WTC11 (cell line): ENCODE measurements around the gene AKAP6. TPM values are rescaled to one million over a fixed set of nuclear protein-coding genes. Genes with fewer than 3 reads are reported as not detected.

ENCODE experiments used
- ATAC-seq: fragments of 200-7000 bp; cut with Tn5 transposase; 2 replicates; pipeline ENCODE4 v1.10.0; 2021; ENCODE audit warnings: mild to moderate bottlenecking, moderate library complexity
- CTCF ChIA-PET: fragments of 300-600 bp; sonication (Branson Sonifier 250); formaldehyde crosslinking; loops from one replicate; lab custom pipeline; 2021; ENCODE audit warnings: antibody characterized with exemption; lab: Charles Lee
- POLR2A ChIA-PET: fragments of 350-600 bp; sonication (Branson Sonifier 250); formaldehyde crosslinking; loops from one replicate; lab custom pipeline; 2021; ENCODE audit warnings: antibody characterized with exemption; lab: Charles Lee
- DNase-seq: peaks from one replicate; pipeline ENCODE4 v3.0.0; 2021; ENCODE audit warnings: low spot score
- H3K27ac Mint-ChIP-seq: 2 replicates; pipeline ENCODE4 v1.8.0; 2021; ENCODE audit warnings: mixed read lengths
- H3K27me3 Mint-ChIP-seq: 2 replicates; pipeline ENCODE4 v1.8.0; 2021; ENCODE audit warnings: low read depth, mild to moderate bottlenecking, moderate library complexity, mixed read lengths
- H3K36me3 Mint-ChIP-seq: 2 replicates; pipeline ENCODE4 v1.8.0; 2021; ENCODE audit warnings: mixed read lengths
- H3K4me1 Mint-ChIP-seq: 2 replicates; pipeline ENCODE4 v1.8.0; 2022; ENCODE audit warnings: mixed read lengths
- H3K4me3 Mint-ChIP-seq: 2 replicates; pipeline ENCODE4 v1.8.0; 2021; ENCODE audit warnings: mild to moderate bottlenecking, moderate library complexity, mixed read lengths
- H3K9me3 Mint-ChIP-seq: 2 replicates; pipeline ENCODE4 v1.8.0; 2021; ENCODE audit warnings: mixed read lengths
- CREB1 ChIP-seq: sonication (generic); formaldehyde crosslinking; IDR thresholded peaks from 2 replicates; pipeline ENCODE4 v1.8.0; 2023; ENCODE audit warnings: mild to moderate bottlenecking, missing genetic modification reagents
- JAZF1 ChIP-seq: fragments of 250-450 bp; sonication (Bioruptor Pico); IDR thresholded peaks from 2 replicates; pipeline ENCODE4 v1.9.0; 2021; ENCODE audit warnings: moderate library complexity, mild to moderate bottlenecking, inconsistent platforms
- MXD4 ChIP-seq: fragments of 250-450 bp; sonication (Bioruptor Pico); IDR thresholded peaks from 2 replicates; pipeline ENCODE4 v1.8.0; 2021; ENCODE audit warnings: mild to moderate bottlenecking, moderate library complexity, borderline replicate concordance
- NFYB ChIP-seq: sonication (generic); formaldehyde crosslinking; conservative IDR thresholded peaks from 2 replicates; pipeline ENCODE4 v1.8.0; 2022; ENCODE audit warnings: low read depth, missing genetic modification reagents
- PRRX2 ChIP-seq: fragments of 250-450 bp; sonication (Bioruptor Pico); IDR thresholded peaks from 2 replicates; pipeline ENCODE4 v1.8.0; 2021; ENCODE audit warnings: mild to moderate bottlenecking
- ZNF263 ChIP-seq: sonication (generic); formaldehyde crosslinking; IDR thresholded peaks from 2 replicates; pipeline ENCODE4 v1.8.1; 2022; ENCODE audit warnings: low read depth, mild to moderate bottlenecking, moderate library complexity, missing genetic modification reagents
- ZNF671 ChIP-seq: fragments of 250-450 bp; sonication (Bioruptor Pico); IDR thresholded peaks from 2 replicates; pipeline ENCODE4 v1.8.0; 2021; ENCODE audit warnings: mild to moderate bottlenecking
- total RNA-seq: library from RNA; stranded (reverse); gene quantifications from 3 replicates; pipeline ENCODE4 v1.2.3, GENCODE V29; 2021
- TF ChIP-seq, protein P1 (sequence below): sonication (generic); formaldehyde crosslinking; IDR thresholded peaks from 2 replicates; pipeline ENCODE4 v1.8.1; 2022; ENCODE audit warnings: low read depth, missing genetic modification reagents, borderline replicate concordance
- TF ChIP-seq, protein P2 (sequence below): sonication (generic); formaldehyde crosslinking; IDR thresholded peaks from 2 replicates; pipeline ENCODE4 v1.8.0; 2022; ENCODE audit warnings: mild to moderate bottlenecking, missing genetic modification reagents
- TF ChIP-seq, protein P3 (sequence below): sonication (generic); formaldehyde crosslinking; IDR thresholded peaks from 2 replicates; pipeline ENCODE4 v1.8.1; 2022; ENCODE audit warnings: low read depth, mild to moderate bottlenecking, moderate library complexity, missing genetic modification reagents, borderline replicate concordance
- TF ChIP-seq, protein P4 (sequence below): sonication (generic); formaldehyde crosslinking; IDR thresholded peaks from 2 replicates; pipeline ENCODE4 v1.8.1; 2023; ENCODE audit warnings: mild to moderate bottlenecking, moderate library complexity, missing genetic modification reagents
- TF ChIP-seq, protein P5 (sequence below): sonication (generic); formaldehyde crosslinking; IDR thresholded peaks from 2 replicates; pipeline ENCODE4 v1.8.1; 2023; ENCODE audit warnings: mild to moderate bottlenecking, missing genetic modification reagents, moderate library complexity
- TF ChIP-seq, protein P6 (sequence below): sonication (generic); formaldehyde crosslinking; IDR thresholded peaks from 2 replicates; pipeline ENCODE4 v1.8.0; 2023; ENCODE audit warnings: missing genetic modification reagents
- TF ChIP-seq, protein P7 (sequence below): sonication (generic); formaldehyde crosslinking; IDR thresholded peaks from 2 replicates; pipeline ENCODE4 v1.8.1; 2023; ENCODE audit warnings: mild to moderate bottlenecking, missing genetic modification reagents

The AKAP6 gene
- total RNA-seq, 1 experiment from 2014 or later: 0.63 TPM

DNA sequence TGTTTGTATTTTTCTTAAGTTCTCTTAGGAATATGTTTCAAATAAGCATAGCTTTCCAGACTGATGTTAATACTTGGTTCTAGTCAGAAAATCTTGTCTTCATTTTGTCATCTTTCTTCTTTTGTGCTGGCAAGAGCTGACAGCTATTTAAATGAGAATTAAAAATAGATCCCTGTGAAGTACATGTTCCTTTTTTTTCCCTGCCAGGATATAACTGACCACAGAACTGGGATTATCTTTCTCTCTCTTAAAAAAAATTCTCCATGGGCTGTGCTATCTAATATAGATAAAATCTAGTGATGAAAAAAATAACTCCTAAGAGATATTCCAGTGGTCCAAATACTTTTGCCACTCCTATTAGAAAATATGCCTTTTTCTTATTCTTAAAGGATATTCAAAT lies 163.4 kb downstream of the AKAP6 start:
- Mint-ChIP-seq H3K27ac (no peak overlapping the region), H3K36me3 (no peaks in the 10 kb centered on the region), H3K4me1 (no peaks in the 10 kb centered on the region), H3K27me3 (no peaks in the 10 kb centered on the region), H3K9me3 (peaks cover 3% of the 10 kb centered on the region; the same call in 1 of the 2 replicates), H3K4me3 (no peak overlapping the region)
- TF ChIP-seq CREB1 (CRISPR knock-in tag) (no peak), JAZF1 (no peak), PRRX2 (CRISPR knock-in tag) (no peak)
- TF ChIP-seq, protein P1, sequence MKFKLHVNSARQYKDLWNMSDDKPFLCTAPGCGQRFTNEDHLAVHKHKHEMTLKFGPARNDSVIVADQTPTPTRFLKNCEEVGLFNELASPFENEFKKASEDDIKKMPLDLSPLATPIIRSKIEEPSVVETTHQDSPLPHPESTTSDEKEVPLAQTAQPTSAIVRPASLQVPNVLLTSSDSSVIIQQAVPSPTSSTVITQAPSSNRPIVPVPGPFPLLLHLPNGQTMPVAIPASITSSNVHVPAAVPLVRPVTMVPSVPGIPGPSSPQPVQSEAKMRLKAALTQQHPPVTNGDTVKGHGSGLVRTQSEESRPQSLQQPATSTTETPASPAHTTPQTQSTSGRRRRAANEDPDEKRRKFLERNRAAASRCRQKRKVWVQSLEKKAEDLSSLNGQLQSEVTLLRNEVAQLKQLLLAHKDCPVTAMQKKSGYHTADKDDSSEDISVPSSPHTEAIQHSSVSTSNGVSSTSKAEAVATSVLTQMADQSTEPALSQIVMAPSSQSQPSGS (CRISPR knock-in tag): no peak
- TF ChIP-seq, protein P2, sequence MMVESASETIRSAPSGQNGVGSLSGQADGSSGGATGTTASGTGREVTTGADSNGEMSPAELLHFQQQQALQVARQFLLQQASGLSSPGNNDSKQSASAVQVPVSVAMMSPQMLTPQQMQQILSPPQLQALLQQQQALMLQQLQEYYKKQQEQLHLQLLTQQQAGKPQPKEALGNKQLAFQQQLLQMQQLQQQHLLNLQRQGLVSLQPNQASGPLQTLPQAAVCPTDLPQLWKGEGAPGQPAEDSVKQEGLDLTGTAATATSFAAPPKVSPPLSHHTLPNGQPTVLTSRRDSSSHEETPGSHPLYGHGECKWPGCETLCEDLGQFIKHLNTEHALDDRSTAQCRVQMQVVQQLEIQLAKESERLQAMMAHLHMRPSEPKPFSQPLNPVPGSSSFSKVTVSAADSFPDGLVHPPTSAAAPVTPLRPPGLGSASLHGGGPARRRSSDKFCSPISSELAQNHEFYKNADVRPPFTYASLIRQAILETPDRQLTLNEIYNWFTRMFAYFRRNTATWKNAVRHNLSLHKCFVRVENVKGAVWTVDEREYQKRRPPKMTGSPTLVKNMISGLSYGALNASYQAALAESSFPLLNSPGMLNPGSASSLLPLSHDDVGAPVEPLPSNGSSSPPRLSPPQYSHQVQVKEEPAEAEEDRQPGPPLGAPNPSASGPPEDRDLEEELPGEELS (CRISPR knock-in tag): no peak
- TF ChIP-seq, protein P3, sequence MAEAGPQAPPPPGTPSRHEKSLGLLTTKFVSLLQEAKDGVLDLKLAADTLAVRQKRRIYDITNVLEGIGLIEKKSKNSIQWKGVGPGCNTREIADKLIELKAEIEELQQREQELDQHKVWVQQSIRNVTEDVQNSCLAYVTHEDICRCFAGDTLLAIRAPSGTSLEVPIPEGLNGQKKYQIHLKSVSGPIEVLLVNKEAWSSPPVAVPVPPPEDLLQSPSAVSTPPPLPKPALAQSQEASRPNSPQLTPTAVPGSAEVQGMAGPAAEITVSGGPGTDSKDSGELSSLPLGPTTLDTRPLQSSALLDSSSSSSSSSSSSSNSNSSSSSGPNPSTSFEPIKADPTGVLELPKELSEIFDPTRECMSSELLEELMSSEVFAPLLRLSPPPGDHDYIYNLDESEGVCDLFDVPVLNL (CRISPR knock-in tag): no peak
- POLR2A ChIA-PET: no interaction called here
- ATAC-seq (no peak), DNase-seq (no peak)
- CTCF ChIA-PET: no interaction called here

DNA sequence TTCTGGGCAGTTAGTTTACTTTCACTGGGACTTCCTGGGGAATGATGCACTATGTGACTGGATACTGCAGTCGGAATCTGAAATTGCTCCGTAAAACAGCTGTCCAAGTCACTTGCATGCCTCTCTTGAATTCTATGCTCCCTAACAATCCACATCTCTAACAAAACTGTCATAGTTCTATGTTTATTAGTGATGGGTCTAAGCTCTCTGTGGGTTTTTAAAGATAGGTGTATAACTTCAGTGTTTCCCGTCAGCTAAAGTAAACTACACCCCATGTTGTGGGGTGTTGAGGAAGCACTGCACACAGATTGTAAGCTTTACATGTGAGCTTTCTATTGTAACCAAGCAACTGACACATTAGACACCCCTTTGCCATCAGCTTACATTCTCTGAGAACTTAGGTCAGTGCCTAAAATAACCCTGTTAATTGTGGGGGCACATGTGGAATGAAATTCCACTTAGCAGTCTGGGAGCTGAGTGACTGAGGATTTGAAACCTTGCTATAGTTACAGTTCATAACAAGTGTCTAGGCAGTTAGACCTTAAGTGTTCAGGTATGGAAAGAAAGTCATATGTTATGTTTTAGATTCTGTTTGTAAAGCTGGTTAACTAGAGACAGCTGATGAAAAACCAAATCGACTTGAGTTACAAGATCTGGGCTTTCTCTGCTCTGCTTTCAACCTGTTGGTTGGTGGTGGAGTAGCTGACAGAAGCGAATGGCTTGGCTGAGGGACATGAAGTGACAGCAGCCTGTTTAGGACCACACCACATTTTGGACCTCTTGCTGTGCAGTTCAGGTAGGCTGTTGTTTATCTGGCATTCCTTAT lies 165.7 kb downstream of the AKAP6 start:
- ChIA-PET POLR2A (no interaction called here), CTCF (no interaction called here)
- no peaks in the 10 kb centered on the region for H3K27me3 Mint-ChIP-seq
- no peak overlapping the region for H3K4me3 Mint-ChIP-seq
- H3K27ac Mint-ChIP-seq: no peak overlapping the region
- no peak for DNase-seq
- no peaks in the 10 kb centered on the region for H3K9me3 Mint-ChIP-seq
- TF ChIP-seq ZNF671 (no peak), ZNF263 (CRISPR knock-in tag) (no peak), NFYB (CRISPR knock-in tag) (no peak), MXD4 (CRISPR knock-in tag) (no peak)
- TF ChIP-seq, protein P4, sequence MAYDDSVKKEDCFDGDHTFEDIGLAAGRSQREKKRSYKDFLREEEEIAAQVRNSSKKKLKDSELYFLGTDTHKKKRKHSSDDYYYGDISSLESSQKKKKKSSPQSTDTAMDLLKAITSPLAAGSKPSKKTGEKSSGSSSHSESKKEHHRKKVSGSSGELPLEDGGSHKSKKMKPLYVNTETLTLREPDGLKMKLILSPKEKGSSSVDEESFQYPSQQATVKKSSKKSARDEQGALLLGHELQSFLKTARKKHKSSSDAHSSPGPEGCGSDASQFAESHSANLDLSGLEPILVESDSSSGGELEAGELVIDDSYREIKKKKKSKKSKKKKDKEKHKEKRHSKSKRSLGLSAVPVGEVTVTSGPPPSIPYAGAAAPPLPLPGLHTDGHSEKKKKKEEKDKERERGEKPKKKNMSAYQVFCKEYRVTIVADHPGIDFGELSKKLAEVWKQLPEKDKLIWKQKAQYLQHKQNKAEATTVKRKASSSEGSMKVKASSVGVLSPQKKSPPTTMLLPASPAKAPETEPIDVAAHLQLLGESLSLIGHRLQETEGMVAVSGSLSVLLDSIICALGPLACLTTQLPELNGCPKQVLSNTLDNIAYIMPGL: no peak
- TF ChIP-seq, protein P5, sequence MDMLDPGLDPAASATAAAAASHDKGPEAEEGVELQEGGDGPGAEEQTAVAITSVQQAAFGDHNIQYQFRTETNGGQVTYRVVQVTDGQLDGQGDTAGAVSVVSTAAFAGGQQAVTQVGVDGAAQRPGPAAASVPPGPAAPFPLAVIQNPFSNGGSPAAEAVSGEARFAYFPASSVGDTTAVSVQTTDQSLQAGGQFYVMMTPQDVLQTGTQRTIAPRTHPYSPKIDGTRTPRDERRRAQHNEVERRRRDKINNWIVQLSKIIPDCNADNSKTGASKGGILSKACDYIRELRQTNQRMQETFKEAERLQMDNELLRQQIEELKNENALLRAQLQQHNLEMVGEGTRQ: no peak
- TF ChIP-seq, protein P6, sequence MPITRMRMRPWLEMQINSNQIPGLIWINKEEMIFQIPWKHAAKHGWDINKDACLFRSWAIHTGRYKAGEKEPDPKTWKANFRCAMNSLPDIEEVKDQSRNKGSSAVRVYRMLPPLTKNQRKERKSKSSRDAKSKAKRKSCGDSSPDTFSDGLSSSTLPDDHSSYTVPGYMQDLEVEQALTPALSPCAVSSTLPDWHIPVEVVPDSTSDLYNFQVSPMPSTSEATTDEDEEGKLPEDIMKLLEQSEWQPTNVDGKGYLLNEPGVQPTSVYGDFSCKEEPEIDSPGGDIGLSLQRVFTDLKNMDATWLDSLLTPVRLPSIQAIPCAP (CRISPR knock-in tag): no peak
- TF ChIP-seq, protein P7, sequence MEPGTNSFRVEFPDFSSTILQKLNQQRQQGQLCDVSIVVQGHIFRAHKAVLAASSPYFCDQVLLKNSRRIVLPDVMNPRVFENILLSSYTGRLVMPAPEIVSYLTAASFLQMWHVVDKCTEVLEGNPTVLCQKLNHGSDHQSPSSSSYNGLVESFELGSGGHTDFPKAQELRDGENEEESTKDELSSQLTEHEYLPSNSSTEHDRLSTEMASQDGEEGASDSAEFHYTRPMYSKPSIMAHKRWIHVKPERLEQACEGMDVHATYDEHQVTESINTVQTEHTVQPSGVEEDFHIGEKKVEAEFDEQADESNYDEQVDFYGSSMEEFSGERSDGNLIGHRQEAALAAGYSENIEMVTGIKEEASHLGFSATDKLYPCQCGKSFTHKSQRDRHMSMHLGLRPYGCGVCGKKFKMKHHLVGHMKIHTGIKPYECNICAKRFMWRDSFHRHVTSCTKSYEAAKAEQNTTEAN (CRISPR knock-in tag): no peak
- H3K4me1 Mint-ChIP-seq: no peaks in the 10 kb centered on the region
- no peaks in the 10 kb centered on the region for H3K36me3 Mint-ChIP-seq
- no peak for ATAC-seq
